Measurements from ENCODE around the gene SPOP. TPM values are rescaled to one million over a fixed set of nuclear protein-coding genes. Genes with fewer than 3 reads are reported as not detected.

Gene SPOP
- total RNA-seq, 1 donor from 2014 or later, result 63.9 TPM

DNA sequence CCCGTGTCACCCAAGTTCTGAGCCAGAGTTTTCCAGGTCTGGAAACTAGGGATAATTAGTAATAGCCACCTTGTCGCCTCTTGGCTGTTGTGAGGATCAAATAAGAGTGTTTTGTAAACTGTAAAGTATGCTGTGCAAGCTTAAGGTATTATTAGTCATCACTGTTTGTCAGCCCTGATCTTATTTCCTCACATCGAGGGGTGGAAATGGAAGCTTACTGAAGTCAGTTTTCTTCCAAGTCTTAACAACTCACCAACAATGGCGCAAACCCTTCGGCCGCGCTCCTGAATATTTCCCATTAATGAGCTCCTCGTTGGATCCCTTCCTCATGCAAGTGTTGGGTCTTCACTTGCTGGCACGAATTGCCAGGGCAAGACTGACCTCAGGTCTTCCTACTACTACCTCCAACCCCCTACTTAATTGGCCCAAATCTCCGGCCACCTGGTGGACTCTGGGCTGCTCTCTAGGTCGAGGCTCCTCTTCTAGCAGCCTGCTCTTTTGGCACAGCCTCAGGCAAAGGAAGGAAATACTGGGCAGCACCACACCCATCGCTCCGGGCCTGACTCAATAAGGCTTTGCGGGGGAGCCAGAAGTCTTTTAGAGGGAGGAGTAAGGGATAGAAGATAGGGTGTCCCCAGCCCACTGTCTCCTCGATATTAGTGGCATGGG, 30.8 kb upstream of the SPOP start:
- Mint-ChIP-seq H3K27me3 (ENCODE audit: unreplicated experiment) (no peaks in the 10 kb centered on the region), H3K36me3 (ENCODE audit: unreplicated experiment) (peaks cover 13% of the 10 kb centered on the region), H3K9me3 (ENCODE audit: unreplicated experiment) (no peaks in the 10 kb centered on the region), H3K4me1 (ENCODE audit: unreplicated experiment) (peaks cover 22% of the 10 kb centered on the region), H3K4me3 (ENCODE audit: unreplicated experiment) (peak overlapping the region; percentile 89), H3K27ac (ENCODE audit: unreplicated experiment) (peak overlapping the region; percentile 99)
- TF ChIP-seq, protein P1, sequence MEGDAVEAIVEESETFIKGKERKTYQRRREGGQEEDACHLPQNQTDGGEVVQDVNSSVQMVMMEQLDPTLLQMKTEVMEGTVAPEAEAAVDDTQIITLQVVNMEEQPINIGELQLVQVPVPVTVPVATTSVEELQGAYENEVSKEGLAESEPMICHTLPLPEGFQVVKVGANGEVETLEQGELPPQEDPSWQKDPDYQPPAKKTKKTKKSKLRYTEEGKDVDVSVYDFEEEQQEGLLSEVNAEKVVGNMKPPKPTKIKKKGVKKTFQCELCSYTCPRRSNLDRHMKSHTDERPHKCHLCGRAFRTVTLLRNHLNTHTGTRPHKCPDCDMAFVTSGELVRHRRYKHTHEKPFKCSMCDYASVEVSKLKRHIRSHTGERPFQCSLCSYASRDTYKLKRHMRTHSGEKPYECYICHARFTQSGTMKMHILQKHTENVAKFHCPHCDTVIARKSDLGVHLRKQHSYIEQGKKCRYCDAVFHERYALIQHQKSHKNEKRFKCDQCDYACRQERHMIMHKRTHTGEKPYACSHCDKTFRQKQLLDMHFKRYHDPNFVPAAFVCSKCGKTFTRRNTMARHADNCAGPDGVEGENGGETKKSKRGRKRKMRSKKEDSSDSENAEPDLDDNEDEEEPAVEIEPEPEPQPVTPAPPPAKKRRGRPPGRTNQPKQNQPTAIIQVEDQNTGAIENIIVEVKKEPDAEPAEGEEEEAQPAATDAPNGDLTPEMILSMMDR (IDR thresholded peaks at IDR 0.05), result peak; percentile 19
- no peak for DNase-seq (ENCODE audit: extremely low spot score, unreplicated experiment)

DNA sequence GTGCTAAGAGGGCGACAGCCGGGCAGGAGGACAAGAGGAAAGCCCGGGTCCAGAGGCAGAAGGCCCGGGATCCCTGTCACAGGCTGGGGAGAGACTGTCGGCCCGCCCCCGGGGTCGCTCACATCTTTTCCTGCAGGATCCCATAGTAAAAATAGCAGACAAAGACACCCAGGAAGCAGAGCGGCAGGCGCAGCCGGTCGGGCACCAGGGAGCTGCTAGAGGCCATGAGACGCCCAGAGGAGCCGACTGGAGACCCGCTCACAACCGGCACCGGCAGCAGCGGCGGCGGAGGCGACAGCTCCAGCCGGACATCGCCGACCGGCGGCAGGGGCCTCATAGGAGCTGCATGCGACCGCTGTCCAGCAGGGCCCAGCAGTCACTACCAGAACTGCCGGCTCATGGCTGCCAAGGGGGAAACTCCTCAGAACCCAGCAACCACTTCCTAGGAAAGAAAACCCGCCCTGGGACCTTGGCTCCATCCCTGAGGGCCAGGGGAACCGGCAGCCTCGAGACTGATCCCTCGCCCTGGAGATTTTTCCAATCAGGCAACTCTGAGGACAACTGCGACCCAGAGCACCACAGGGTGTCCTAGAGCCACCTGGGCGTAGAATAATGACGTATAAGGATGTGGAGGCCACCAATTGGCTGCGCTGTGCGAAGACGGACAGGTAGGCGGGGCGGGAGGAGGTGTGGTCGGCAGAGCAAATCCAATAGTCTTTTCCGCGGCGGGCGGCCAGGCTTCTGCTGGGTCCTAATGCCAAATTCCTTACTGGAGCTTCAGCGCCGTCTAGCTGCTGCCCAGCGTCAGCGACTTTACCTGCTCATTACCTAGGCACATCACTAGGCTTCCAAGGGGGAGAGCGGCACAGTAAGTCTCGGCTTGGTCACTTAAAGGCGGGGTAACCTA, 30.0 kb upstream of the SPOP start, which contains the start of gene SLC35B1:
Gene SLC35B1, minus strand, starts transcription at position 357 of the 907 bp plus-strand sequence. Its CDS starts 131 bp downstream, at position 226.
- peaks cover 17% of the 10 kb centered on the region for H3K36me3 Mint-ChIP-seq (ENCODE audit: unreplicated experiment)
- peak within 1 kb of the TSS; percentile 99 for H3K27ac Mint-ChIP-seq (ENCODE audit: unreplicated experiment)
- peak; percentile 99 for DNase-seq (ENCODE audit: extremely low spot score, unreplicated experiment)
- peaks cover 22% of the 10 kb centered on the region for H3K4me1 Mint-ChIP-seq (ENCODE audit: unreplicated experiment)
- H3K4me3 Mint-ChIP-seq (ENCODE audit: unreplicated experiment), result peak within 1 kb of the TSS; percentile 89
- no peaks in the 10 kb centered on the region for H3K9me3 Mint-ChIP-seq (ENCODE audit: unreplicated experiment)
- H3K27me3 Mint-ChIP-seq (ENCODE audit: unreplicated experiment), result no peaks in the 10 kb centered on the region
- TF ChIP-seq, protein P1 (IDR thresholded peaks at IDR 0.05), result peak; percentile 85

DNA sequence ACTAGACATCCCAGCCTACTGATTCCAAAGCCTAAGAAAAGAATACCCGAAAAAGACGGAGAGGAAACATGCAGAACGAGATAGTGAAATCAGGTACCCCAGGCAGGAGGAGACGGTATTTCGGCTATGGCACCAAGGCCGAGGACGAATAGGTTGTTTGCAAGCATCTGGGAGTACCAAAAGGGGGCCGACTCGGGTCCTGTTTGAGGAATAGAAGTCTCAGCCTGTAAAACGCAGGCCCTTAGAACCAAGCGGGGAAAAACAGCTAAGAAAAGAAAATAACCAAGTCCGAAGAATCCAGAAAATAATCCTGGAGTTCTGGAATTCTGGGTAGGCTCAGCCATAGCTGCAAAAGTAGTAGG, 29.3 kb upstream of the SPOP start:
- Mint-ChIP-seq H3K4me1 (ENCODE audit: unreplicated experiment) (peaks cover 22% of the 10 kb centered on the region), H3K9me3 (ENCODE audit: unreplicated experiment) (no peaks in the 10 kb centered on the region), H3K27me3 (ENCODE audit: unreplicated experiment) (no peaks in the 10 kb centered on the region), H3K36me3 (ENCODE audit: unreplicated experiment) (peaks cover 20% of the 10 kb centered on the region), H3K27ac (ENCODE audit: unreplicated experiment) (peak overlapping the region; percentile 99), H3K4me3 (ENCODE audit: unreplicated experiment) (peak overlapping the region; percentile 89)
- TF ChIP-seq, protein P1 (IDR thresholded peaks at IDR 0.05), result no peak
- no peak for DNase-seq (ENCODE audit: extremely low spot score, unreplicated experiment)

DNA sequence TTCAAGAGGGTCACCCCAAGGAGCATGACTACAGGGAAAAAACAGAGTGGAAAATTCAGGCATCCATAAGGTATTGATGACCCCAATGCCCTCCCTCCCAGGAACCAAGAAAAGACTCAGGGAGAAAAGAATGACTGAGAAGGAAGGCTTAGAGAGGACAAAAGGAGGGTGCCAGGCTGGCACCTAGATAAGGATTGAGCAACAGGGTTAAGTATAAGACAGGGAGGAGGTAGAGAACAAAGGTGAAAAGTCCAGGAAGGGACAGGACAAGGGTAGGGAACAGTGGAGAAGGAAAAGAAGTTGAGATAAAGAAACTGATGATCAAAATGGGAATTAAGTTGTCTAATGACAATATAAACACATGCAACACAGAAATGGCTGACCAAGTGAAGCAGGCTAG, 27.4 kb upstream of the SPOP start:
- peak overlapping the region; percentile 62 for H3K4me3 Mint-ChIP-seq (ENCODE audit: unreplicated experiment)
- H3K9me3 Mint-ChIP-seq (ENCODE audit: unreplicated experiment), result no peaks in the 10 kb centered on the region
- peaks cover 22% of the 10 kb centered on the region for H3K4me1 Mint-ChIP-seq (ENCODE audit: unreplicated experiment)
- H3K27ac Mint-ChIP-seq (ENCODE audit: unreplicated experiment), result peak overlapping the region; percentile 40
- peaks cover 26% of the 10 kb centered on the region for H3K36me3 Mint-ChIP-seq (ENCODE audit: unreplicated experiment)
- TF ChIP-seq, protein P1 (IDR thresholded peaks at IDR 0.05), result no peak
- H3K27me3 Mint-ChIP-seq (ENCODE audit: unreplicated experiment), result no peaks in the 10 kb centered on the region
- no peak for DNase-seq (ENCODE audit: extremely low spot score, unreplicated experiment)

Data from osteocyte (in vitro differentiated cells).